ENCODE results near the gene ASCC1.
"Not testable (repeated sequence)": the region's sequence is repeated elsewhere in the genome, so short reads cannot be mapped to it uniquely, and the experiment has no call there.

ASCC1 gene

DNA sequence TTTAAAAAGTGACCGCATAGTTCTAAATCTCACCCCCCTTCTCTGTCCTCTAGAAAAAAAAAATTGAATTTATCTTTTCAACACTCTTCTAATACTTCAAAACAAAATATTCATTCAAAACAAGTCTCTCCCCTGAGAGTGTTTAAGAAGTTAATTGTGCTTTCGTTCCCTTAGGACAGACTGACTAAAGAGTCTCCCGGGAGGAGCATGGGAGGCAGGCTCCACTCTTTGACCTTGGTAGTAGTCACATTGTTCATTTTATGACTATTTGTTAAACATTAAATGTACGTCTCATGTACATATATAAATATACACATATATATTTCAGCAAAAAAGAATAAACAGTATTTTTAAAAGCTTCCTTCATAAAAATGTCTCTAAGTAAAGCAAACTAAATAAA, 92.5 kb downstream of the ASCC1 start:
- no peak for DNase-seq

DNA sequence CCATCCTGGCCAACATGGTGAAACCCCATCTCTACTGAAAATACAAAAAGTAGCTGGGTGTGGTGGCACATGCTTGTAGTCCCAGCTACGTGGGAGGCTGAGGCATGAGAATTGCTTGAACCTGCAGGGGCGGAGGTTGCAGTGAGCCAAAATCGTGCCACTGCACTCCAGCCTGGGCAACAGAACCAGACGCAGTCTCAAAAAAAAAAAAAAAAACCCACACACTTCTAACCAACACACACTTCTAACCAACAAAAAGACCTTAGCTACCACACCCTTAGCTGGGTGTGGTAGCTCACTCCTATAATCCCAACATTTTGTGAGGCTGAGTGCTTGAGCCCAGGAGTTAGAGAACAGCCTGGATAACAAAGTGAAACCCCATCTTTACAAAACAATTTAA, 93.9 kb downstream of the ASCC1 start:
- no peak for DNase-seq

DNA sequence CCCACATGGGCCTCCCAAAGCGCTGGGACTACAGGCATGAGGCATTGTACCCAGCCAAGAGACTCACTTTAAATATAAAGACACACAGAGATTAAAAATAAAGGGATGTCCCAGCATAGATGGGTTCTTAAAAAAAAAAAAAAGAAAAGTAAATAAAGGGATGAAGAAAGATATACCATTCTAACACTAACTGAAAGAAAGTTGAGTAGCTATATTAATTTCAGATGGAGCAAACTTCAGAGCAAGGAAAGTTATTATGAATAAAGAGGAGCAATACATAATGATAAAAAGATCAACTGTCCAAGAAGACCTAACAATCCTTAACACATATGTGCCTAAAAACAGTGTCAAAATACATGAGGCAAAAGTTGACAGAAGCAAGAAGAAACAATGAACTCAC, 94.7 kb downstream of the ASCC1 start:
- DNase-seq: no peak

DNA sequence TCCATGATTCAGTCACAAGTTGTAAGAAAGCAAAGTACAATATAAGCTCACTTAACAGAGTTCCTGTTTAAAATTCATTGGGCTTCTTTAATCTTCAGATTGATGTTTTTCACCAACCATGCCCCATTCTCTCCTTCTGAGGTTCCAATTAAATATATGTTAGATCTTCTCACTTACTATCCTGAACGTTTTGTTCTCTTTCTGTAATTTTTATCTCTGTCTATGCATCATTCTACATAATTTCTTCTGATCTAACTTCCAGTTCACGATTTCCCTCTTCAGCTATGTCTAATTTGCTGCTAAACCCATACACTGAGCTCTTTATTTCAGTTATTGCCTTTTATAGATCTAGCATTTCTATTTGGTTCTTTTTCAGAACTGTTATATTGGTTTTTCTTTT, 99.7 kb downstream of the ASCC1 start:
- DNase-seq: no peak

DNA sequence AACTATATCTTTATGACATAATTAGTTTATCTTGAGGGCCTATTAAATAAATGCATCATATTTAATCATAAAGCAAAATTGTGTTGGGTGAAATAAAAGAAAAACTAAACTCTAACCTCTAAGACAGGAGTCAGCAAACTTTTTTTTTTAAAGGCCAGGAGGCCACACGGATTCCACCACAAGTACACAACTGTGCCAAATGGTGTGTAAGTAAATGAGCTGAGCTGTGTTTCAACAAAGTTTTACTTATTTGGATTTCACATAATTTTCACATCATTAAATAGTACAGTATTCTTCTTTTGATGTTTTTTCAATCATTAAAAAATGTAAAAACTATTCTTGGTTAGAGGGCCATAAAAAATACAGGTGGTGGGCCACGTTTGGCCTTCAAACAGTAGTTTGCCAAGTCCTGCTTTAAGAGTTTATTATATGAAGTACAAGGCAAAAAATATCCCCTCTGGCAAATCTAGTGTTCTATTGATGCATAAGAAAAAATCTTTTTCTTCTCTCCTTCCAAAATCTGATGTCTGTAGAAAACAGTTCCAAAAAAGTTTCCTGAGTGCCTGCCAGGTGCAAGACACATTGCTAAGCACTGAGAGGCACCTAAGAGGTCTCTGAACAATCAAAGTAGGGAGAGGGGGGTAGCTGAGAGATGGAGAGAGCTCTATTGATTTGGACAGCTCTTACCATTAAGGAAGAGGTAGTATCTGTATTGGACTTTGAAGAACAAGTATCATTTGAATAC, 101.2 kb downstream of the ASCC1 start:
- no peak for DNase-seq

- no peak for DNase-seq
Observed at GRCh38 chr10:72110673-72111401, 105.2 kb downstream of the ASCC1 start.

GRCh38 chr10:72109636-72110157, 106.4 kb downstream of the ASCC1 start:
- no peak for DNase-seq

GRCh38 chr10:72108830-72109635, 107.0 kb downstream of the ASCC1 start:
- no peak for DNase-seq

DNA sequence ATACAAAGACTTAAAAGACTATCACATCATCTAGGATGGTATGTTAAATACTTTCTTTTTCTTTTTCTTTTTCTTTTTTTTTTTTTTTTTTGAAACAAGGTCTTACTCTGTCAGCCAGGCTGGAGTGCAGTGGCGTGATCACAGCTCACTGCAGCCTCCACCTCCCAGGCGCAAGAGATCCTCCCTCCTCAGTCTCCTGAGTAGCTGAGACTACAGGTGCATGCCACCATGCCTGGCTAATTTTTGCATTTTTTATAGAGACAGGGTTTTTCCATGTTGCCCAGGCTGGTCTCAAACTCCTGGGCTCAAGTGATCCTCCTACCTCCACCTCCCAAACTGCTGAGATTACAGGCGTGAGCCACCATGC, 108.1 kb downstream of the ASCC1 start:
- not testable (repeated sequence) for DNase-seq

DNA sequence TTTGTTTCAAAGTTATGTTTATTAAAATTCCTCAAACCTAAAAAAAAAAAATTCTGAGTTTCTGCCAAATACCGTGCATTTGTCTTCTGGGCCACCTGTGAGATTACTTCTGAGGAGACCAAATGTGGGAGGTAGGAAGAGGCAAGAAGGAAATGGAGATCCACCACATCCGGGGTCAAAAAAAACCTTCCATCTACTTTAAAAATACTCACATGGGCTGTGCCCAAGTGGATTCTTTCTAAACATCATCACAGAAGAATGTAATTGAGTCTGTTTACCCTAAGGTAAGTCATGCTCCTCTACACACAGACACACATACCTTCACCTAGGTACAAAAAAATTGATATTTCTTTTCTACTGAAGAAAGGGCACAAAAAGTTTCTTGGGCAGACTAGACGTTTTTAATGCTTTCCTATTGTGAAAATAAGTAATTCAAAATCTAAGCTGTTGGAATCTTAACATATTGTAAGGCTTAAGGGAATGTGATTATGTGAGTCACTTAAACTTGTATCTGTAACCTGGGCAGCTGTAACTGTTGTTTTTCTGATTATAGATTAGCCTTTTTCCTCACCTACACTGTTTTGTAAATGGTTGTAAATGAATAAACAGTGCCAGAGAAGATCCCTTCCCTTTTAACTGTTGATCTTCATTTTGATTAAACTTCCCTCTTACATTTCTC, 108.6 kb downstream of the ASCC1 start:
- no peak for DNase-seq

GRCh38 chr10:72106896-72107295, 109.2 kb downstream of the ASCC1 start:
- no peak for DNase-seq

- DNase-seq: no peak
Observed at GRCh38 chr10:72106154-72106849, 109.8 kb downstream of the ASCC1 start.

DNA sequence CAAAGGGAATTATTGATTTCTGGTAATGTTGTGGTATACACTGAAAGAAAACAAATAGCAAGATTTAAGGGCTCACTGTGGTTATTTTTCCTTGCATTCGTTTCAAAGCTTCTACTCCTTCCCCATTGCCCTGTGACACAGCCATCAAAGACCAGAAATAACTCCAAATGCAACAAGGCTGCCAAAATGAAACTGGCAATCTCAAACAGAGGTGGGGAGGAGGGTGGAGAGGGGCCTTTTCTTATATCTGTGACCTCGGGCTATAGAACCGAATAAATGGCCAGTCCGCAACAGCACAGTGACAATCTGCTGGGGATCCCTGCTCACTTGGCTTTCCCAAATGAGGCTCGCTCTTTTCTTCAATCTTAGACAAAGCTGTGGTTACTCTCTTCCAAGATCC, 110.4 kb downstream of the ASCC1 start:
- DNase-seq: no peak

- DNase-seq: no peak
Observed at GRCh38 chr10:72105098-72105475, 111.0 kb downstream of the ASCC1 start.

GRCh38 chr10:72104472-72105097, 111.5 kb downstream of the ASCC1 start:
- no peak for DNase-seq

- no peak for DNase-seq
Observed at GRCh38 chr10:72099600-72099921, 116.5 kb downstream of the ASCC1 start.

DNA sequence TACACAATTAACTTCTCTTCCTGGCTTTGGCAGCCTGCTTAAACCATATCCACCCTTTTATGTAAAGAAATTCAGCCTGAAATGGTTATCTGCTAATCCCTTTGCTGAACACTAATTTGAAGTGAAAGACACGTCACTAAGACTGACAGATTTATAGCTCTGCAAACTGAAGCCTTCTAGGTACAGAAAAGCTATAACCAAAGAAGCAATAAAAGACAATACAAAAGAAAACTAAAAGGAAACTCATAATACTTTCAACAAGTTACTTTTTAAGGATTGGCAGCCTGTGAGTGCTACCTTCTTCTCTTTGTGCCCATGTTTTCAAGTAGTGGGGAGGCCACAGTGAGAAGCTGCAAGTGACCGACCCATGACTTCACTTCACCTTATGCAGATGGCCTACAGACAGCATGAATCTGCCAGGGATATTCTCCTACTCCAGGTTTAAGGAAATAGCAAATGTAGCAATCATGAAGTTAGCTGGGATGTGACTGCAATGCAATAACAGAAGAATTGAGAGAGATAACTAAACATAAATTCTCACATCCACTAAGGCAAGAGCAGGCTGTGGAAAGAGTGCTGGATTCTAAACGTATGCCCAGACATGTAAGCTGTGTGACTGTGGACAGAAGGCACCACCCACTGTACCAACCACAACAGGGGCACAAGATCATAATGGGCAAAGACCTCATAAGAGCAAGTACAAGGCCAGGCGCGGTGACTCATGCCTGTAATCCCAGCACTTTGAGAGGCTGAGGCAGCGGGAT, 117.1 kb downstream of the ASCC1 start:
- no peak for DNase-seq

DNA sequence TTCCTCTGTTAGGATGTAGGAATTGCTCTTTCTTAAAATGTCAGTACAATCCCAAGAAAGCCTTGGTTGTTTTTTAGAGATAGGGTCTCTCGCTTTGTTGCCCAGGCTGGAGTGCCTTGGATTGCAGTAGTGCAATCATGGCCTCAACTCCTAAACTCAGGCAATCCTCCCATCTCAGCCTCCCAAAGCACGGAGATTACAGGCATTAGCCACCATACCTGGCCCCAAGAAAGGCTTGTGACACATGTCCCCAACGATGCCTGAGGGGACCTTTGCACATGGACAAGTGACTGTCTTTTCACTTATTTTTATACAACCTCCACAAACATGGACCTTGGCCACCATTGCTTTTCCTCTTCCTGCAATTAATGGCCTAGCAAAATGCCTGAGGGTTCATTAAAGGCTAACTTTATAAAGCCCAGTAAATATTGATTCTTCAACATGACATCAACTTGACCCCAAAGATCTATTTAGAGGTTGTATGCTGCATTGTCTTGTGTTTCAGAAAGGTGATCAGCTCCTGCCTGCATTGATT, 117.7 kb downstream of the ASCC1 start:
- no peak for DNase-seq

GRCh38 chr10:72097448-72098300, 118.4 kb downstream of the ASCC1 start:
- DNase-seq: no peak
